MM.1S (cell line): ENCODE measurements around the gene POMT2.

Source experiments
- EZH2 ChIP-seq: fragments of 300-600 bp; sonication (generic); optimal IDR thresholded peaks from 2 replicates; pipeline ENCODE3; 2017; ENCODE audit warnings: low read depth, mild to moderate bottlenecking, antibody characterized with exemption, low read length, mixed read lengths
- TF ChIP-seq, protein P1 (sequence below): fragments of 300-600 bp; sonication (generic); IDR thresholded peaks from 2 replicates; pipeline ENCODE4 v1.5.1; 2016; ENCODE audit warnings: antibody characterized with exemption, low read length, mixed read lengths

DNA sequence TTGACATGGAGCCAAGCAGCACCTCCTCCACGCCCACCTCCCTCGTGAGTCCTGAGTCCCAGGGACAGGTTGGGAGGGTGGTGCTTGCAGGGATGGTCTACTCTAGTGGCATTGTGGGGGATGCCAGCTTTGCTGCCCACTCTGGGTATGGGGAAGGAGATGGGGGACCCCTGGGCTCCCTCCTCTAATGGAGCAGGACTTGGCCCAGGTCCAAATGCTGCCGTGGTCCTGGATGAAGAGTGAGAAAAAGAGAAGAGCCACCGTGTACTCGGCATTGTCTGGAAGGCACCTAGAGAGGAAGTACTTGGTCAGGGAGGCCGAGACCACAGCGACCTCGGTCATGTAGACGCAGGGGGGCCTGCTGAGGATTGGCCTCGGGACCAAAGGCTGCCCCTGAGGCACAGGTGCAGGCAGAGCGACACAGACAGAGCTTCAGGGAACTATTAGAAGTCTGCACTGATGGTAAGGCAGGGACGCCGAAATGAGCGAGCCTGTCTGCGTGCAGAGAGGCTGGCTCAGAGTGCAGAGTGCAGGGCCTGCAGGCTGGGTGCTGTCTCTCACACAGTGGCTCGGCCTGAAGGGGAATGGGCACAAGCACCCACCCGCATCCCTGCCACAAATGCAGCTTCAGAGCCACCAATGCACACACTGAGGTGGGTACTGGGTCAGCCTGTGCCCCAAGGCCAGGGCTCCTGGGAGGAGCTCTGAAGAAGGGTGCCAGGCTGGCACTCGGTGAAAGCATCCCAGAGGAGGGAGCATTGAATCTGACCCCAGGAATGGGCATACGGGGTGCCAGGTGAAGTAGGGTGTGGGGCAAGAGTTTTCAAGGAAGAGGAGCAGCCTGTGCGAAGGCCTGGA is 67.1 kb downstream of the POMT2 start:
- TF ChIP-seq, protein P1, sequence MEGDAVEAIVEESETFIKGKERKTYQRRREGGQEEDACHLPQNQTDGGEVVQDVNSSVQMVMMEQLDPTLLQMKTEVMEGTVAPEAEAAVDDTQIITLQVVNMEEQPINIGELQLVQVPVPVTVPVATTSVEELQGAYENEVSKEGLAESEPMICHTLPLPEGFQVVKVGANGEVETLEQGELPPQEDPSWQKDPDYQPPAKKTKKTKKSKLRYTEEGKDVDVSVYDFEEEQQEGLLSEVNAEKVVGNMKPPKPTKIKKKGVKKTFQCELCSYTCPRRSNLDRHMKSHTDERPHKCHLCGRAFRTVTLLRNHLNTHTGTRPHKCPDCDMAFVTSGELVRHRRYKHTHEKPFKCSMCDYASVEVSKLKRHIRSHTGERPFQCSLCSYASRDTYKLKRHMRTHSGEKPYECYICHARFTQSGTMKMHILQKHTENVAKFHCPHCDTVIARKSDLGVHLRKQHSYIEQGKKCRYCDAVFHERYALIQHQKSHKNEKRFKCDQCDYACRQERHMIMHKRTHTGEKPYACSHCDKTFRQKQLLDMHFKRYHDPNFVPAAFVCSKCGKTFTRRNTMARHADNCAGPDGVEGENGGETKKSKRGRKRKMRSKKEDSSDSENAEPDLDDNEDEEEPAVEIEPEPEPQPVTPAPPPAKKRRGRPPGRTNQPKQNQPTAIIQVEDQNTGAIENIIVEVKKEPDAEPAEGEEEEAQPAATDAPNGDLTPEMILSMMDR, result no peak
- TF ChIP-seq EZH2, result no peak
